Kidney tubule cell (primary cell): Measurements from ENCODE around the gene FOXRED2.
A peak's percentile ranks its signal among the peaks of the same experiment; 100 is the strongest.

Source experiments
- DNase-seq: peaks from one replicate; pipeline ENCODE4 v3.0.0-alpha.2; 2018; ENCODE audit warnings: low spot score

FOXRED2 gene

DNA sequence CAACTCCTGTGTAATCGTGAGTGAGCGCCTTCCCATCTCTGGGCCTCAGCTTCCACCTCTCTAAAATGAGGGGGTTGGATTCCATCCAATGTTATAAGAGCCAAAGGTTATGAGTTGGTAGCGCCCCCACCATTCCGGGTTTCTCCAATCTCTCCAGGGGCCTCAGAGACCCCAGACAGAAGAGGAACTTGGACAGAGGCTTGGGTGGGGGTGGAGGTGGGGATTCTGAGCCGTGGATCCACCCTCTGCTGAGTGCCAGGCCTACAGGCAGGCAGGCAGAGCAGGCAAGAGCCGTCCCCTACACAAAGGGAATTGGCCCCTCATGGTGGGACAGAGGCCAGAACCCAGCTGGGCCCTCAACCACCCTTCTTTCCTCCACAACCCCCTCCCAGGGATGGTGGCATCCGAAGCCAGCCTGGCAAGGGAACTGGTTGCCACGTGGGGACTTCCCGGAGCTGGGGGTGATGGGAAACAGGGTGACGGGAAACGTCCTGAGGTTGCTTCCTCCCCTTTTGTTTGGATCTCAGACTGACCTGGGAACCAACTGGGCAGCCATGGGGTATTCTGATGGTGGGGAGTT lies 57.2 kb downstream of the FOXRED2 start:
- DNase-seq = no peak

DNA sequence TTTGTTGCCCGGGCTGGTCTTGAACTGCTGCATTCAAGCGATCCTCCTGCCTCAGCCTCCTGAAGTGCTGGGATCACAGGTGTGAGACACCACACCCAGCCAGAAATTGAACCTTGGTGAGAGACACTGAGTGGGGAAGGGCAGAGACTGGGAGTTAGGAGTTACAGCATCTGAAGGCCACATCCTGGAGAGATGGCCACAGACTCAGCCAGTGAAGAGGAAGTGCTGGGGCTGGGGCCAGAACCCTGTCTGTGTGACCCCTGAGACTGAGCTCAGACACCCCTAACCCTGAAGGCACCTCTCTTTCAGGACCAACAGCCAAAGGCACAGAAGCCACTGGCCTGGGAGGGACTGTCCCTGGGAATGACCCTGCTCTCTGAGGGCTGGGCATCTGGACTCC lies 59.2 kb downstream of the FOXRED2 start:
- no peak for DNase-seq

DNA sequence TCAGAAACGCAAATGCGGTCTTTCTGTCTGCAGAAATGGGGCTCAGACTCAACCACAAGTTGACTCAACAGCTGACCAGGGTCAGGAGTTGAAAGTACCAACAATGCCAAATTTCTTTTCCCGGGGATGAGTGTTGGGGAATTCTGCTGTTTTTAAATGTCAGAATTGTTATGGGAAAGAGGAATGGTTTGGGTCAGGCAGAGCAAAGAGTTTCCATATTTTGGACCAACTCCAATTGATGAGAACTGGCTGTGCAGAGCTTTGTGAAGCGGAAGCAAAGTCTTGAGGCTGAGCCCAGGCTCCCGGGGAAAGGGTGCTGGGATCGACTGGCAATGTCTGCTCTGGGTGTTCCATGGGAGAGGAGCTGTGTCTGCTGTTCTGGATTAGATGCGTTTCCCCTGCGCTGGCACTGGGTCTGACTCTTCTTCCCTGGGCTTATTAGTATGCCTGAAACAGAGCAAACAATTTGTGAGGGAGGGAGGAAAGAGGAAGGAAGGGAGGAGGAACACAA lies 61.6 kb downstream of the FOXRED2 start:
- DNase-seq = peak; percentile 50

DNA sequence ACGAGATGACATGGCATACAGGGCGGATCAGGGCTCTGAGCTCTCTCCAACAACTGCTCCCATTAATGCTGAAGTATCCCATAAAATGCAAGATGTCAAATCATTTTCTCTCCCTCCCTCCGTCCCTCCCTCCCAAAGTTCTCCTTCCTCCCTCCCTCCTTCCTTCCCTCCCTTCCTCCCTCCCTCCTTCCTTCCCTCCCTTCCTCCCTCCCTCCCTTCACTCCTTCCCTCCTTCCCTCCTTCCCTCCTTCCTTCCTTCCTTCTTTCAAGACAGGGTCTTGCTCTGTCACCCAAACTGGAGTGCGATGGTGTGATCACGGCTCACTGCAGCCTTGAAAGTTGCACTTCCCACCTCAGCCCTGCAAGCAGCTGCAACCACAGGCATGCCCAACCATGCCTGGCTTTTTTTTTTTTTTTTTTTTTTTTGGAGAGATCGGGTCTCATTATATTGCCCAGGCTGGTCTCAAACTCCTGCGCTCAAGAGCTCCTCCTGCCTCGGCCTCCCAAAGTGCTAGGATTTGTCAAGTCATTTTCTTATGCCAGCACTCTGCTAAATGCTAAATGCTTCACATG lies 63.6 kb downstream of the FOXRED2 start:
- no peak for DNase-seq

DNA sequence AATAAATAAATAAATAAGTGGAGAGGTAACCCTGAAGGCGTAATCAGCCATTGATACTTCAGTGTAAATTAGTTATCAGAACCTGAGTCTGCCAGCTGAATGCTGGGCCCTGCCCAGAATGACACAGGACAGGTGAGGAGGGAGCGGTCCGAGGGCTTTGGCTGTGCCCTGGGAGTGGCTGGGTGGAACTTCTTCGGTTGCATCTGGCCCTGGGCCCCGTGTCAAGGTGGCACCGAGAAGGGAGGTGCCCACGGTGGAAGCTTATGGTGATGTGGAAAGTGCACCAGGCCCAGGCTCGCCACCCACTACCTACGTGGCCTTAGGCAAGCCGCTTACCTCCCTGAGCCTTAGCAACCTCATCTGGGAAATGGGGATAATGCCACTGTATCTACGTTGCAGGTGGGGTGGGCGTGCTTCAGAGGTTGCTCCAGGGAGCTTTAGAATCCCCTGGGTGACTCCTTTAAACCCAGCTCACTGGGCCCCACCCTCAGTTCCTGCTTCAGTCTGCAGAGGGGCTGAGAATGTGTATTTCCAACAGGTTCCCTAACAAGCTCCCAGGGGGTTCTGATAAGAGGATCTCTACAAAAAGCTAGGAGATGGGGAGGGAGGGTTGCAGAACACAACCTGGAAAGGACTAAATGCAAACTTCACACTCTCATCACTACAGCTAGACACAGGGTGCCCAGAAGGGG lies 64.2 kb downstream of the FOXRED2 start:
- DNase-seq = no peak

DNA sequence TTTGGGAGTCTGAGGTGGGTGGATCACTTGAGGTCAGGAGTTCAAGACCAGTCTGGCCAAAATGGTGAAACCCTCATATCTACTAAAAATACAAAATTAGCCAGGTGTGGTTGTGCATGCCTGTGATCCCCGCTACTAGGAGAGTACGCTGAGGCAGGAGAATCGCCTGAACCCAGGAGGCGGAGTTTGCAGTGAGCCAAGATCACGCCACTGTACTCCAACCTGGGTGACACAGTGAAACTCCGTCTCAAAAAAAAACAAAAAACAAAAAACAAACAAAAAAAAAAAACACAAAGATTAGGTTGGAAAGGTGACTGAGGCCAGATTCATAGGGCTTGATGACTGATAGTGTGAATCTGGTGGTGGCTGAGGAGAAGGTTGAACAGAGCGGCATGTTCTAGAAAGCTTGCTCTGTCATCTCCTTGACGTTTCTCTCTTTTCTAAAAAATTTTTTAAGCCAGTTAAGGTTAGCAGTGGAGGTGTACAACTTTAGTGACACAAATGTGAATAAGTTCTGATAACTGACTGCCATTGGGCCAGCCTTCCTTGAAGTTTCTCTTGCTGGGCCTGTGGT lies 66.3 kb downstream of the FOXRED2 start:
- no peak for DNase-seq

DNA sequence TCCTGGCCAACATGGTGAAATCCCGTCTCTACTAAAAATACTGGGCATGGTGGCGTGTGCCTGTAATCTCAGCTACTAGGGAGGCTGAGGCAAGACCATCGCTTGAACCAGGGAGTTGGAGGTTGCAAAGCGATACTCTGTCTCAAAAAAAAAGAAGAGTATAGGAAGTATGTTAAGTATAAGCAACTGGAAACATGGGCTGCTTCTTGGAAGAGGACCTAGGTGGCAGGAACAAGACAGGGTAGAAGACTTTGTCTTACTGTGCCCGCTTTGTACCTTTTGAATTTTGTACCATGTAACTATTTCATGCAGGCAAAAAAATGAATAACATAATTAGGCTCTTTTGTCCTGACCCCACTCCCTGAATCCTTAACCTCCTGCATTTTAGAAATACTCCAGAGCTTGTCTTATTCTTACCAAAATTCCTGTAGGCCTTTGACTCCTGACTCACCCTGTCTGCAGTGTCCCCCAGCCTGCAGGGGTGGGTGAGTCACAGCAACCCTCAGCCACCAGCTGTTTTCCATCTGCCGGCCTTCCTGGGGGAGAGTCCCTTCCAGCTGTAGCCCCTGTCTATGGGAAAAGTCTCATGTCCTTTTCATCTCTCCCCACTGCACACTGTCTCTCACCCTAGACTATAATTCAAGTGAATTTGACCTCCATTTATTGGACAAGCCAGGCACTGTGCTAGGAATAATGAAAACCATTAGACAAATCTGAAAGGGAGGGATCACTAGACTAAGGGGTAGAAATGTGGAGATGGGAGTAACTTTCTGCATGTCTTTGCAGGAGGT lies 67.2 kb downstream of the FOXRED2 start:
- DNase-seq = peak; percentile 88
